ENCODE results near the gene CARD19. TPM values are rescaled to one million over a fixed set of nuclear protein-coding genes. Genes with fewer than 3 reads are reported as not detected.
"Not testable (repeated sequence)": the region's sequence is repeated elsewhere in the genome, so short reads cannot be mapped to it uniquely, and the experiment has no call there.

The CARD19 gene
- total RNA-seq, 1 donor from 2014 or later, result 49.1 TPM

DNA sequence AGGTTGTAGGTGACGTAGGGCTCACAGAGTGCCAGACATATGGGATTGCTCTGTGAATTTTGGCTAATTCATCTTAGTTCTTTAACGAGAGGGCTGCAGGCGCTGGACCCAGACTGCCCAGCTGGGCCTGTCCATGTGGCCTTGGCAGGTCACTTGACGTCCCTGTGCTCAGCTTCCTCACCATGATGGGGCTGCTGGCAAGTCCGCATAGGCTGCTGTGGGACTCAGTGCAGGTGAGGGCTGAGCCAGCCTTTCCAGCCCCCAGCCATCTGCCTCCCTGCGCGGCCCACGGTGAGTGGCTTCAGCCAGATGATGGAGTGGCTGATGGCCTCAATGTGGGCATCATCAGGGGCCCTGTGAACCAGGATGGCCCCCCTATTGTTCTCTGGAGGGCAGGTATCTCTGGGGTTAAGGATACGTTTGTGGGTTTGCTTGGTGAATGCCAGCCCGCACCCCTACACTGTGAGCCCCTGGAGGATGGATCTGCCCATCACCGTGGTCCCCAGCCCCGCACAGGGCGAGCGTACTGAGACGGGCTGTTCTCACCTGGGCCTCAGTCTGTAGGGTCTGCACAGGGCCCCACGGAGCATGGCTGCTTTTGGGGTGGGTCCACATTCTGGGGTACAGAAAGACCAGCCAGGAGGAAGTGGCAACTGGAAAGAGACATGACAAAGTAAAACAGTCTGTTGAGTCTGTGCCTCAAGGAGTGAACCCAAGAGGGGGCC is 3.7 kb downstream of the CARD19 start:
- intact Hi-C loops (cut with micrococcal nuclease), result no loop called here

DNA sequence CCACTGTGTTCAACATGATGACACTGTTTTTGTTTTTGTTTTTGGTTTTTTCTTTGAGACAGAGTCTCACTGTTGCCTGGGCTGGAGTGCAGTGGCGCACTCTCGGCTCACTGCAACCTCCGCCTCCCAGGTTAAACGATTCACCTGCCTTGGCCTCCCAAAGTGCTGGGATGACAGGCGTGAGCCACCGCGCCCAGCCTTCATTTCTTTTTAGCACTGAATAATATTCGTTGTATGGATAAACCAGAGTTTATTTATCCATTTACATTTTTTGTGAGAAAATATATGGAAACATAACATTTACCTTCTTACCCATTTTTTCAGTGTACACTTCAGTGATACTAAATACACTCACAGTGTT is 4.2 kb downstream of the CARD19 start:
- intact Hi-C loops (cut with micrococcal nuclease), result no loop called here

DNA sequence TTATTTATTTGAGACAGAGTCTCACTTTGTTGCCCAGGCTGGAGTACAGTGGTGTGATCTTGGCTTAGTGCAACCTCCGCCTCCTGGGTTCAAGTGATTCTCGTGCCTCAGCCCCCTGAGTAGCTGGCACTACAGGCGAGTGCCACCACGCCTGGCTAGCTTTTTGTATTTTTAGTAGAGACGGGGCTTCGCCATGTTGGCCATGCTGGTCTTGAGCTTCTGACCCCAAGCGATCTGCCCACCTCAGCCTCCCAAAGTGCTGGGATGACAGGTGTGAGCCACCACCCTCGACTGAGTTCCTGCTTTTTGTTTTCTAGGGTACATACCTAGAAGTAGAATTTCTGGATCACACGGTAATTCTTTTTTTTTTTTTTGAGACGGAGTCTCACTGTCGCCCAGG is 5.1 kb downstream of the CARD19 start:
- intact Hi-C loops (cut with micrococcal nuclease), result not testable (repeated sequence)

DNA sequence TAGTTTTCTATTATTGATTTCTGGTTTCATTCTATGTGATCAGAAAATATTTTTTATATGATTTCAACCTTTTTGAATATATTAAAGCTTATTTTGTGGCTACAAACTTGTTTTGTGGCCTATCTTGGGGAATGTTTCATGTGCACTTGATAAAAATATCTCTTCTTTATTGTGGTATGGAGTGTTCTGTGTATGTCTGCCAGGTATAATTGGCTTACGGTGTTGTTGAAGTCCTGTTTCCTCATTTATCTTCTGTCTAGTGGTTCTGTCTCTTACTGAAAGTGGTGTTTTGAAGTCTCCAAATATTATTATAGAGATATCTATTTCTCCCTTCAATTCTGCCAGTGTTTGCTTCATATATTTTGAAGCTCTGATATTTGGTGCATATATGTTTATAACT is 9.6 kb downstream of the CARD19 start:
- intact Hi-C loops (cut with micrococcal nuclease), result loop anchor here (5.0 kb wide), 1 partner anchor 37 kb away; no protein-coding TSS in a partner anchor

DNA sequence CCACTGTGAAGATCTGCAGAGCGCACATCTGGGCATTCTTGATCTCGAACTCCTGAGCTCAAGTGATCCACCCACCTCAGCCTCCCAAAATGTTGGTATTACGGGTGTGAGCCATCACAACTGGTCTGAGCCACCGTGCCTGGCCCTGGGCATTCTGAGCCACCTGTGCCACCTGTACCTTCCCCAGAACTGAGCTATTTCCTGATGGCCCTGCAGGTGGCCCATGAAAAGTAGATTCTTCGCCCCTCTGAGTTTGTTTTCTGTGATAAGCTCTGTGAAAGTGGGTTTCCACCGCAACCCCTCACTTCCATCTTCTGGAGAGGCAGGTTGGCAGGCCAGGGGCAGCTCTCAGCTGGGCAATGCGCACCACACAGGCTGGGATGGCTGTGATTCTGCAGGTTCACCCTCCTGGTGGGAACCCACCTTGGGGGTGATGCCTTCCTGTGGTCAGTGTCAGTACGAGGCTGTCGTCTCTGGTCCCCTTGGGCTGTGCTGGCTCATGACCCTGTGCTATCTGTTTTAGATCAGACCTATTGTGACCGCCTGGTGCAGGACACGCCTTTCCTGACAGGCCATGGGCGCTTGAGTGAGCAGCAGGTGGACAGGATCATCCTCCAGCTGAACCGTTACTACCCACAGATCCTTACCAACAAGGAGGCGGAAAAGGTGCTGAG is 11.3 kb downstream of the CARD19 start:
- intact Hi-C loops (cut with micrococcal nuclease), result loop anchor here (5.0 kb wide), 1 partner anchor 35 kb away; no protein-coding TSS in a partner anchor

DNA sequence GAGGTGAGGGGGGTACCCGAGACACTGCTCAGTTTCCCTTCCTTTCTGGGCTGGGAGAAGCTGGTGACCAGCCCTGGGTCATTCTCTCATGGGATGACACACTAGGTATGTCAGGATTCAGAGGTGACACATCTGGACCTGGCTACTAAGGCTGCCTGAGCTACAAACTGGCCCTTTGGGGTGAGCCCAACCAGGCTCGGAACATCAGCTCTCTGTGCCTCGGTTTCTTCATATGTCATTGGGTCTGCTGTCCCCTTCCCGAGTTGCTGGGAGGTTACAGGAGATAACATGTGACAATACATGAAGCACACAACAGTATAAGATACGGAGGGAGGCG is 11.8 kb downstream of the CARD19 start:
- intact Hi-C loops (cut with micrococcal nuclease), result loop anchor here (5.0 kb wide), 1 partner anchor 35 kb away; no protein-coding TSS in a partner anchor

DNA sequence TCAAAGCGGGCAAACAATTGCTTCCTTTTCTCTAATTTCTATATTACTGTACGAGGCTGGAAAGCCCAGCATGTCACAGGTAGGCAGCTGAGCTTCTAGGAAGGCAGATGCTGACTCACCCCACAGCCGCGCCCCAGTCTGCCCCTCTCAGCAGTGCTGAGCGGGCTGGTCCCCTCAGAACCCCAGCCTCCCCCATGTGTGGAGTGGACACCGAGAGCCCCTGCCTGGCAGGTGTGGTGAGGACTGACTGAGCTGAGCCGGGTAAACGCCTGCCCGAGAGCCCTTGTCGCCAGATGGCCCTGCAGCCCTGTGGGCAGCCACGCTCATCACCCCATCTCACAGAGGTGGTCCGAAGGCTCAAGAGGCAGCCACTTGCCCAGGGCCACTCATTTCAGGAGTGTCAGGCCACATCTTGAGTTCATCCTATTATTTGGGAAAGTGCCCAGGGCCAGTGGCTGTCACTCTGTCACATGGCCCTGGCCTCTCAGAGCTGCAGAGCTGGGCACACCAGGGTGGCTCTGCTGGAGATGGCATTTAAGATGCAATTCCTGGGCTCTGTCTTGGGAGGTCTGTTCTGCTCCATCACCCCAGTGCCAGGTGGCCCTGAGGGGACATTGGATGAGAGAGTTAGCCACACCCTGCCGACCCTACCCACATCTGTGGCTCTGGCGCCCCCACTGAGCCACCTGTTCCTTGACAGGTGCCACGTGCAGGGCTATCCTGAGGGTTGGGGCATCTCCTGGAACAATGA is 12.4 kb downstream of the CARD19 start:
- intact Hi-C loops (cut with micrococcal nuclease), result loop anchor here (5.0 kb wide), 1 partner anchor 34 kb away; no protein-coding TSS in a partner anchor

DNA sequence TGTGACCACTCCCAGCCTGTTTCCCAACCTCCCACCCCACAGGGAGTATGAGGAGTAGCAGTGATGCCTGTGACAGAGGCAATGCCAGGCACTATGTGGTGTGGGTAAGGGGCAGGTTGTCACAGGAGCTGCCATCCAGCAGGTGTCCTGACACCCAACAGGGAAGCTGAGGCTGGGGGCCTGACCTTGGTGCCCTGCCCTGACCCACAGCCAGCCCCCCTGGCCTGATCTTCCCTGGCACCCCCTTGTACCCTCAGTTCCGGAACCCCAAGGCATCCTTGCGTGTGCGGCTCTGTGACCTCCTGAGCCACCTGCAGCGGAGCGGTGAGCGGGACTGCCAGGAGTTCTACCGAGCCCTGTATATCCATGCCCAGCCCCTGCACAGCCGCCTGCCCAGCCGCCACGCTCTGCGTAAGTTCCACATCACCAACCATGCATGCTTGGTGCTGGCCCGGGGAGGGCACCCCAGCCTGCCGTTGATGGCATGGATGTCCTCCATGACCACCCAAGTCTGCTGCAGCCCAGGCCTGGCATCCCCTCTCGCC is 14.4 kb downstream of the CARD19 start:
- intact Hi-C loops (cut with micrococcal nuclease), result no loop called here

DNA sequence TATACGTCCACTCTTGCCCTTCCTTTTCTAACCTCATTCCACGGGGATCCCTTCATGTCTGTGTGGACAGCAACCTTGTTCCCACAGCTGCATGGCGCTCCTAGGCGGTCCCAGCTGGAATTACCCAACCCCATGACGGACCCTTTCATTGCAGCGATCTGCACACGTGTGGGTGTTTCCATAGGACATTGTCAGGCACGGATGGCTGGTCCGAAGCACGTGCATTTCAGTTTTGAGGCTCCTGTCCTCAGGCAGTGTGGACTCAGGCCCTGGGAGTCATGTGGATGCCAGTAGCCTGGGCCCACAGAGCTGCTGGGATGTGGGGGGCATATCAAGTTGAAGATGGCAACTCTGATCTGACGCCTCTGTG is 15.0 kb downstream of the CARD19 start:
- intact Hi-C loops (cut with micrococcal nuclease), result no loop called here

DNA sequence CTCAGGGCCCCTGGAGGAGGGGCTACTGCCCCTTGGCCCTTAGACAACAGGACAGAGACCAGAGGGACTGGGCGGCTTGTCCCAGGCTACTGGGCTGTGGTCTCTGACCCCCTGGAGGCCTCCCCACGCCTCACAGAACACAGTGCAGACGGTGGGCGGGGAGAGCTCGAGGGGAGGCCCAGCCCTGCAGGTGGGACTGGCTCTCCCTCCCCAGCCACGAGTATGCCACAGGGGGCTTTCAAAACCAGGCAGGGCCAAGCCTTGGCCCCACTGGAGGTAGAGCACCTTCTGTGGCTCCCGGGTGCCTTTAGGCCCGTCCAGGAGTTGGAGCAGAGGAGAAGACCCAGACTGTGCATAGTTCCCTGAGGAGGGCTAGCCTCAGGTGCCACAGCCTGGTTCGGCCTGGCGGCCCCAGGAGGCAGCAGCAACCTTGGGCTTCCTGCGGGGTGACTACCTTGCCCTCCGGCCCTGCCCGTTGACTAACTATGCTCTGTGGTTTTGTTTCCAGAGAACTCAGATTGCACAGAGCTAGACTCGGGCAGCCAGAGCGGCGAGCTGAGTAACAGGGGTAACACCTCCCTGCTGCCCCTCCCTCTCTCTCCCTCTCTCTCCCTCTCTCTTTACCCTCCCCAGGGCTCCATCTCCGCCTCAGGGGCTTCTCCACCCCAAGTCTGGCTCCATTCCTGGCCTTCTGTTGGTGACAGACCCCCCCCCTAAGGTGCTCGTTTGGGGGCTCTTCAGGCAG is 15.5 kb downstream of the CARD19 start:
- intact Hi-C loops (cut with micrococcal nuclease), result no loop called here

DNA sequence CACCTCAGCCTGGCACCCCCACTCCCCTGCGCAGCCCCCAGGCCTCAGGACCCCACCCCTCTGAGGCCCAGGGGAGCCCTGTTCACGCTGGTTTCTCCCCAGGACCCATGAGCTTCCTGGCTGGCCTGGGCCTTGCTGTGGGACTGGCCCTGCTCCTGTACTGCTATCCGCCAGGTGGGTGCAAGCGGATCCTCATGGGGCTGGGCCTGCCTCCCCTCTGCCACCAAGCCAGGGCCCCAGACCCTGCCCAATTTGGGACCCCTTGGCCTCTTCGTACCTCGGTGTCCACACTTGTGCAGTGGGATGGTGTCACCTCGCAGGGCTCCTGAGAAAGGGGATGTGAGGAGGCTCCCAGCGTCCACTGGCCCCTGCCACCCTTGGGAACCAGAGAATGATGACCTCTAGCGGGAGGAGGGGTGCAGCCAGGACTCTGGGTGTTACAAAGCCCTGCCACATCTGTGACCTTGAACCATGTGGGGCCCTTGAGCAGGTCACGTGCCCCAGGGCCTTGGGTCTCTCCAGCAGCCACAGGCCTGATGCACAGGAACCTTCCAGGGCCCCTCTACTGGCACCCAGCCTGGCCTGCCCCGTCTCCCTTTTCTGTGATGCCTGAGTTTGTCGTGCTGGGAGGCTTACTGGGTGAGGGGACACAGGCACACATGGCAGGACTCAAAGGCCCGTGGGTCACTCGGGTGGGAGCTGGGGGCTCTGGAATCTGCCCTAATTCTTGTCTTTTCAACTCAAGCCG is 16.3 kb downstream of the CARD19 start:
- intact Hi-C loops (cut with micrococcal nuclease), result no loop called here

DNA sequence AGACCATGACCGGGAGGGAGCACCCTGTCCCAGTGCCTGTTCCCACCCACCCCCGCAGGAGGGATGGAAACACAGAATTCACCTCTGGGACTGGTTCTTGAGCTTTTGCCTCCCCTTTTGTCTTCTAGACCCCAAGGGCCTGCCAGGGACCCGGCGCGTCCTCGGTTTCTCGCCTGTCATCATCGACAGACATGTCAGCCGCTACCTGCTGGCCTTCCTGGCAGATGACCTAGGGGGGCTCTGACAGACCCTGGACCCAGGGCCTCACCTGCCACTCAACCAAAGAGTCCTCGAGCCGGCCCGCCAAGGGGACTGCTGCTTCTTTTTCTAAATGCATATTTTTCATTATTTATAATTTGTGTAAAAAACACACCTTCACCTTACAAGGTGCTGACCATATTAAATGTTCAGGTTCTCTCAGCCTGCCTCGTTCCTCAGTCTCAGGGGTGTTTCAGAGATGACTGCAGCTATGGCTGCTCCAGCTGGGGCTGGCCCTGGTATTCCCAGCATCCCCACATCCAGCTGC is 16.9 kb downstream of the CARD19 start:
- intact Hi-C loops (cut with micrococcal nuclease), result no loop called here

DNA sequence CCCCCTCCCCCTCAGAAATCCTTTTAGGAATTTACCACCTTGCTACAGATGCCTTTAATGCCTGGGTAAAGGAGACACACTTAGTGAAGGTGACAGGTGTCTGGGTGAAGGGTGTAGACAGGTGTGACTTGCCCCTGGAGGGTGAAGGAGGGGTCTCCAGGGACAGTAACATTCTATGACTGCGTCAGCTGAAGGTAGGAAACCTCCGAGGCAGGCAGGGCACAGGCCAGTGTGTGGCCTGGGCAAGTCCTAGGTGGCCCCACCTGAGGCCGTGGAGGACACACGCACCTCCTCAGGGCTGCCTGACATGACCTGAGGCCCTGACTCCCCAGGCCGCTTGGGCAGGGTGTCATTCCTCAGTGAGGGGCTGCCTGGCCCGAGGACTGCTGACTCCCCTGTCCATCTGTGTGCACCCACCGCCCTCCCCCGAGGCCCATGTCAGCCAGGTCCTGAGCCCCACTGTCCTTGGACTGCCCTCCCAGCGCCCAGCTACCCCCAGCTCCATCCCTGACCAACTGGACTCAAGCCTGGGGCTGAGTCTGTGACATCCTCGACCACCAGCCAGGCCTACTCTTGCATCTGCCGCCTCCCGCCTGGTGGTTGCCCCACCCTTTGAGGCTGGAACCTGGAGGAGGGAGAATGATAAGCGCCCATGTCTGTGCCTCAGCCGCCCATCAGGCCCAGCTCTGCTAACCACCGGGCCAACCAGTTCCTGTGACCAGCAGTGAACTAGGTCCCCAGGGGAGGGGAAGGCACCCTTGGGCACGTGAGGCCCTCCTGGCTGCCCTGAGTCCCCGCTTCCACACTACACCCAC is 18.4 kb downstream of the CARD19 start:
- intact Hi-C loops (cut with micrococcal nuclease), result no loop called here

DNA sequence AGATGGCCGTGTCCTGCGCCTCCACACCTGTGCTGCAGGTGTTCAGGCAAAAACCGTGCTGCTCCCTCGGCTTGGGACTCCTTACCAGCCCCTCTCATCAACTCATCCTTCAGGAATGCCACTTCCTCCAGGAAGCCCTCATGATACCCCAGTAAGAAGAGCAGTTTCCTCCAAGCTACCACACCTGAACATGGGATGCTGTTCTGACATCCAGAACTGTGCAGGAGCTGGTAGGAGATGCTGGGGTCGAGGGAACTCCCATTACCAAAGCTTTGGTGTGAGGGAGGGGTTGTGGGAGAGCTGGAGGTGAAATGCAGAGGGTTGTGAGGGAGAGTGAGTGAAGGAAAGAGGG is 18.9 kb downstream of the CARD19 start:
- intact Hi-C loops (cut with micrococcal nuclease), result no loop called here

DNA sequence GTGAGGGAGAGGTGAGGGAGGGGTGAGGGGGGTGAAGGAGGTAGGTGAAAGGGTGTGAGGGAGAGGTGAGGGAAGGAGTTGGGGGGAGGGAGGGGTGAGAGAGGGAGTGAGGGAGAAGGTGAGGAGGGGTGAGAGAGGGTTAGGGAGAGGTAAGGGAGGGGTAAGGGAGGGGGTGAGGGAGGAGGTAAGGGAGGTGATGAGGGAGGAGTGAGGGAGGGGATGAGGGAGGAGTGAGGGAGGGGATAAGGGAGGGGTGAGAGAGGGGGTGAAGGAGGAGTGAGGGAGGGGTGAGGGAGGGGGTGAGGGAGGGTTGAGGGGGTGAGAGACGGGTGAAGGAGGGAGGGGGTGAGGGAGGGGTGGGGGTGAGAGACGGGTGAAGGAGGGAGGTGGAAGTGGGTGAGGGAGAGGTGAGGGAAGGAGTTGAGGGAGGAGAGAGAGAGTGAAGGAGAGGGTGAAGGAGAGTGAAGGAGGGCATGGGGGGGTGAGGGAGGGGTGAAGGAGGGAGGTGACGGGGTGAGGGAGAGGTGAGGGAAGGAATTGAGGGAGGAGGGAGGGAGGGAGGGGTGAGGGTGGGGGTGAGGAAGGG is 19.6 kb downstream of the CARD19 start:
- intact Hi-C loops (cut with micrococcal nuclease), result no loop called here

DNA sequence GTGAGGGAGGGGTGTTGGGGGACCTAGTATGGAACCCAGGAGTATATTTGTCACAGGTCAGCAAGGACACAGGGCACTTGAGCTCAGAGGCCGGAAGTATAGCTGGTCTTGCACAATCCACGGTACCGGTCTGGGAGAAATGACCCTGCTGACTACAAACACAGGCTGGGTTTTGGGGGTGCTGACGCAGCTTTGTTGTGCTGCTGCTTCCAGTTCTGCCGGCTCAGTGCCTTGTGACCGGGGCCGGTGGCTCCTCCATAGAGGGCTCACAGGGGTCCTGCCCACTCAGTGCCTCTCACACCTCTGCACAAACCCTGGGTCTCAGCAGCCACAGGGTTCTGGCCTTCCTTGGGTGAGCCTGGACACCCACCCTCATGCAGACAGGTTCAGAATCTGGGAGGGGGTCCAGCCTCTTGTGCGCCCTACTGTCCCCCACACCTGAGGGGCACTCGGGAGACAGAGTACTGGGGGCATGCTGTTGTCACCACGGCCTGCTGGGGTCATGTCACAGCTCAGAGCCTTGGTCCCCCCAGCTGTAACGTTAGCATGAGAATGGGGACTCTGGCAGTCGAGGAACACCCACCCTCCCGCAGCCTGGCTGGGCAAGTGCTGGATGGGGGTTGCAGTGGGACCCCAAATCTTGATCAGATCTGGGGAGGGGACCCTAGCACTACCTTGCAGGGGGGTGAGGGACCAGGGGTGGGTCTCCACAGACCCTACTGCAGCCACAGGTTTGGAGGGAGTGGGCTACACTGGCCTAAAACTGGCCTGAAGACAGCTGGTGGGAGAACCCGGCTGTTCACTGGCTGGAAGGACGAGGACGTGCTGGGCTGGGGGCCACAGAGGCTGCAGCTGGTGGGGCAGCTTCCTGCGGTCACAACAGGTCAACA is 20.3 kb downstream of the CARD19 start:
- intact Hi-C loops (cut with micrococcal nuclease), result no loop called here

DNA sequence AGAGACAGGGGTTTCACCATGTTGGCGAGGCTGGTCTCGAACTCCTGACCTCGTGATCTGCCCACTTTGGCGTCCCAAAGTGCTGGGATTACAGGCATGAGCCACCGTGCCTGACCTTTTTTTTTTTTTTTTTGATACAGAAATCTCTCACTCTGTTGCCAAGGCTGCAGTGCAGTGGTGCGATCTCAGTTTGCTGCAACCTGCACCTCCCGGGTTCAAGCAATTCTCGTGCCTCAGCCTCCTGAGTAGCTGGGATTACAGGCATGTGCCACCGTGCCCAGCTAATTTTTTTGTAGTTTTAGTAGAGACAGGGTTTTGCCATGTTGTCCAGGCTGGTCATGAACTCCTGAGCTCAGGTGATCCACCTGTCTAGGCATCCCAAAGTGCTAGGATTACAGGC is 21.5 kb downstream of the CARD19 start:
- intact Hi-C loops (cut with micrococcal nuclease), result not testable (repeated sequence)

Measured in T-helper 2 cell treated with Interferon-gamma antibody and Interleukin-4, amounts not matched to agents 100 ng/mL and 5 ng/mL, for 36 hours (primary cell).